IPS-18c (cell line): ENCODE measurements around the gene TRIP10.
"Not testable (repeated sequence)": the region's sequence is repeated elsewhere in the genome, so short reads cannot be mapped to it uniquely, and the experiment has no call there.

Experiments
- H3K4me3 ChIP-seq: 2 replicates; pipeline ENCODE4 v1.7.0; 2013; ENCODE audit warnings: low read depth, mild to moderate bottlenecking, low read length, moderate library complexity; ENCODE audit not compliant: insufficient read depth
- H3K9me3 ChIP-seq: one replicate; pipeline ENCODE4 v1.6.1; 2013; ENCODE audit warnings: mild to moderate bottlenecking, low read length, moderate library complexity; ENCODE audit not compliant: control insufficient read depth, insufficient read depth

Gene TRIP10

GRCh38 chr19:6739390-6739882 lies at the start of gene TRIP10:
TRIP10 (plus strand) TSS chr19:6739680; CDS start chr19:6739762, 82 bp downstream.
- H3K4me3 ChIP-seq: peak within 1 kb of the TSS; percentile 89
- no peaks in the 10 kb centered on the region for H3K9me3 ChIP-seq

- no peaks in the 10 kb centered on the region for H3K9me3 ChIP-seq
- H3K4me3 ChIP-seq: no peak overlapping the region
Measured at GRCh38 chr19:6690160-6690885, 49.2 kb upstream of the TRIP10 start.

GRCh38 chr19:6691342-6691741 lies 48.1 kb upstream of the TRIP10 start:
- Histone ChIP-seq H3K4me3 (no peak overlapping the region), H3K9me3 (no peaks in the 10 kb centered on the region)

- no peak overlapping the region for H3K4me3 ChIP-seq
- no peaks in the 10 kb centered on the region for H3K9me3 ChIP-seq
Measured at GRCh38 chr19:6692027-6692426, 47.5 kb upstream of the TRIP10 start.

- Histone ChIP-seq H3K9me3 (no peaks in the 10 kb centered on the region), H3K4me3 (no peak overlapping the region)
Measured at GRCh38 chr19:6693056-6693471, 46.4 kb upstream of the TRIP10 start.

- no peak overlapping the region for H3K4me3 ChIP-seq
- H3K9me3 ChIP-seq: peaks cover under 1% of the 10 kb centered on the region
Measured at GRCh38 chr19:6693681-6694080, 45.8 kb upstream of the TRIP10 start.

- Histone ChIP-seq H3K9me3 (peaks cover 2% of the 10 kb centered on the region), H3K4me3 (no peak overlapping the region)
Measured at GRCh38 chr19:6694147-6694815, 45.2 kb upstream of the TRIP10 start.

GRCh38 chr19:6696239-6696820 lies 43.1 kb upstream of the TRIP10 start:
- Histone ChIP-seq H3K9me3 (peaks cover 2% of the 10 kb centered on the region), H3K4me3 (no peak overlapping the region)

- no peak overlapping the region for H3K4me3 ChIP-seq
- peaks cover 2% of the 10 kb centered on the region for H3K9me3 ChIP-seq
Measured at GRCh38 chr19:6697291-6697690, 42.2 kb upstream of the TRIP10 start.

GRCh38 chr19:6699935-6700334 lies 39.5 kb upstream of the TRIP10 start:
- H3K9me3 ChIP-seq: peaks cover 2% of the 10 kb centered on the region

GRCh38 chr19:6700586-6701316 lies 38.7 kb upstream of the TRIP10 start:
- H3K9me3 ChIP-seq: peaks cover 2% of the 10 kb centered on the region
- no peak overlapping the region for H3K4me3 ChIP-seq

More at GRCh38 chr19:6699935-6700334, 39.5 kb upstream of the TRIP10 start:
- H3K4me3 ChIP-seq: no peak overlapping the region

- H3K4me3 ChIP-seq: no peak overlapping the region
- no peaks in the 10 kb centered on the region for H3K9me3 ChIP-seq
Measured at GRCh38 chr19:6705931-6706632, 33.4 kb upstream of the TRIP10 start.

GRCh38 chr19:6706633-6706958 lies 32.9 kb upstream of the TRIP10 start:
- Histone ChIP-seq H3K9me3 (no peaks in the 10 kb centered on the region), H3K4me3 (no peak overlapping the region)

- no peaks in the 10 kb centered on the region for H3K9me3 ChIP-seq
Measured at GRCh38 chr19:6707011-6707657, 32.3 kb upstream of the TRIP10 start.

GRCh38 chr19:6707658-6708018 lies 31.8 kb upstream of the TRIP10 start:
- Histone ChIP-seq H3K9me3 (no peaks in the 10 kb centered on the region), H3K4me3 (no peak overlapping the region)

More at GRCh38 chr19:6707011-6707657, 32.3 kb upstream of the TRIP10 start:
- no peak overlapping the region for H3K4me3 ChIP-seq

GRCh38 chr19:6708346-6708745 lies 31.1 kb upstream of the TRIP10 start:
- no peaks in the 10 kb centered on the region for H3K9me3 ChIP-seq
- no peak overlapping the region for H3K4me3 ChIP-seq

GRCh38 chr19:6708913-6709312 lies 30.6 kb upstream of the TRIP10 start:
- not testable (repeated sequence) for H3K4me3 ChIP-seq, H3K9me3 ChIP-seq
